Measurements from ENCODE around the gene ARID5B. TPM values are rescaled to one million over a fixed set of nuclear protein-coding genes. Genes with fewer than 3 reads are reported as not detected.

The ARID5B gene
- total and polyA plus RNA-seq, 2 donors (not counting 3 experiments of a cell fraction or from before 2014, with no cell fraction given), result 5.6 to 8.9 TPM

DNA sequence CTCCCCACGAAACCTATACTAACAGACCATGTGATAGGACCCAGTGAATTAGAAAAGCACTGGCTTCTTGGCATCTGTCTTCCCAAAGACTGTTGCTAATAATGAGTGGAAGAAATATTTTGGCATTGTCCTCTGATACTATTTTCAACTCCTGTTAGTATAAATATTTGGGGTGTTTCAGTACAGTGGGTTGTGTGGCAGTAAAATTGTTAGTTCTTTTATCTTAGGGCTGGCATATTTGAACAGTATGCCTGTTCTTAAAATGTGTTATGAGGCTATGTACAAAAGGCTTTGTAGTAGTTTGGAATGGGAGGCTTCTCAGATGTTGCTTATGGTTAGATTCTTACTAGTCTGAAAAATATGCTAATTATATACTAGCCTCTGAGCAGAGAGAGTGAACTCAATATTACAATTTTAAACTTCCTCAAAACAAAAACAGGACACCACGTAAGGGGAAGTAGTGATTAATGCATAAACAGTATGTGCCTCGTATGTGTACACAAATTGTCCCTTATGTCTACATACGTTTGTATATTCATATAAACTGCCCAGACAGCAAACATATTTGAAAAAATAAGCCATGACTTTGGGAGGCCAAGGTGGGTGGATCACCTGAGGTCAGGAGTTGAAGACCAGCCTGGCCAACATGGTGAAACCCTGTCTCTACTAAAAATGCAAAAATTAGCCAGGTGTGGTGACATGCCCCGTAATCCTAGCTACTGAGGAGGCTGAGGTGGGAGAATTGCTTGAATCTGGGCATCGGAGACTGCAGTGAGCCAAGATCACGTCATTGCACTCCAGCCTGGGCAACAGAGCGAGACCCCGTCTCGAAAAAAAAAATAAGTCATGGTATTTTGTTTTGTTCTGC lies 115.4 kb downstream of the ARID5B start:
- TF ChIP-seq FOS (IDR thresholded peaks at IDR 0.05; ENCODE audit: borderline replicate concordance, insufficient read depth, low read length) (no peak), POLR2A (IDR thresholded peaks at IDR 0.05; ENCODE audit: low read depth, low read length) (no peak), MYC (IDR thresholded peaks at IDR 0.05; ENCODE audit: low read depth, low read length) (no peak), POLR2AphosphoS5 (IDR thresholded peaks at IDR 0.05; ENCODE audit: insufficient read depth, low read depth, low read length) (no peak), GATA2 (IDR thresholded peaks at IDR 0.05; ENCODE audit: insufficient read depth, insufficient read length, low read depth, low read length) (no peak), JUN (IDR thresholded peaks at IDR 0.05; ENCODE audit: borderline replicate concordance, insufficient read depth, insufficient read length, low read depth) (no peak), EZH2 (IDR thresholded peaks at IDR 0.05; ENCODE audit: borderline replicate concordance, low read depth, low read length, severe bottlenecking) (no peak)
- TF ChIP-seq, protein P1, sequence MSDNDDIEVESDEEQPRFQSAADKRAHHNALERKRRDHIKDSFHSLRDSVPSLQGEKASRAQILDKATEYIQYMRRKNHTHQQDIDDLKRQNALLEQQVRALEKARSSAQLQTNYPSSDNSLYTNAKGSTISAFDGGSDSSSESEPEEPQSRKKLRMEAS (IDR thresholded peaks at IDR 0.05; ENCODE audit: insufficient read depth, insufficient read length), result no peak
- TF ChIP-seq, protein P2, sequence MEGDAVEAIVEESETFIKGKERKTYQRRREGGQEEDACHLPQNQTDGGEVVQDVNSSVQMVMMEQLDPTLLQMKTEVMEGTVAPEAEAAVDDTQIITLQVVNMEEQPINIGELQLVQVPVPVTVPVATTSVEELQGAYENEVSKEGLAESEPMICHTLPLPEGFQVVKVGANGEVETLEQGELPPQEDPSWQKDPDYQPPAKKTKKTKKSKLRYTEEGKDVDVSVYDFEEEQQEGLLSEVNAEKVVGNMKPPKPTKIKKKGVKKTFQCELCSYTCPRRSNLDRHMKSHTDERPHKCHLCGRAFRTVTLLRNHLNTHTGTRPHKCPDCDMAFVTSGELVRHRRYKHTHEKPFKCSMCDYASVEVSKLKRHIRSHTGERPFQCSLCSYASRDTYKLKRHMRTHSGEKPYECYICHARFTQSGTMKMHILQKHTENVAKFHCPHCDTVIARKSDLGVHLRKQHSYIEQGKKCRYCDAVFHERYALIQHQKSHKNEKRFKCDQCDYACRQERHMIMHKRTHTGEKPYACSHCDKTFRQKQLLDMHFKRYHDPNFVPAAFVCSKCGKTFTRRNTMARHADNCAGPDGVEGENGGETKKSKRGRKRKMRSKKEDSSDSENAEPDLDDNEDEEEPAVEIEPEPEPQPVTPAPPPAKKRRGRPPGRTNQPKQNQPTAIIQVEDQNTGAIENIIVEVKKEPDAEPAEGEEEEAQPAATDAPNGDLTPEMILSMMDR (IDR thresholded peaks at IDR 0.05; ENCODE audit: extremely low read depth in 1 of 2, insufficient read depth in 1 of 2, low read depth in 1 of 2, low read length in 2 of 2), result no peak
- CTCF ChIA-PET, result no interaction called here
- Histone ChIP-seq H3K27me3 (ENCODE audit: control insufficient read depth in 2 of 2, insufficient read depth in 2 of 2, low read length in 2 of 2) (no peaks in the 10 kb centered on the region), H3K9me3 (replicated peaks; ENCODE audit: control insufficient read depth, insufficient read depth, low read length) (no peaks in the 10 kb centered on the region), H3K79me2 (ENCODE audit: control insufficient read depth, insufficient read depth, low read length) (no peaks in the 10 kb centered on the region), H3K4me3 (replicated peaks in 1 of 3; ENCODE audit: insufficient read depth in 1 of 3, low read depth in 1 of 3, low read length in 3 of 3) (no peak overlapping the region), H3K9ac (replicated peaks; ENCODE audit: extremely low read depth, insufficient read depth, low read length) (no peak overlapping the region), H4K20me1 (replicated peaks; ENCODE audit: control insufficient read depth, extremely low read depth, insufficient read depth, low read length) (no peaks in the 10 kb centered on the region), H3K27ac (ENCODE audit: insufficient read depth, low read depth, low read length) (no peak overlapping the region), H3K4me1 (ENCODE audit: control insufficient read depth, extremely low read depth, insufficient read depth, low read length) (peaks cover 18% of the 10 kb centered on the region), H3K9me1 (replicated peaks; ENCODE audit: control insufficient read depth, extremely low read depth, insufficient read depth, low read length) (no peaks in the 10 kb centered on the region), H3K4me2 (ENCODE audit: insufficient read depth, low read length) (peak overlapping the region; percentile 33), H3K36me3 (ENCODE audit: control insufficient read depth in 2 of 2, extremely low read depth in 1 of 2, insufficient read depth in 2 of 2, low read length in 2 of 2) (no peaks in the 10 kb centered on the region), H2AFZ (ENCODE audit: low read depth, low read length) (peak overlapping the region; percentile 7)
- peak; percentile 36 for DNase-seq (ENCODE audit: low read depth, low spot score)
- peak; percentile 15 for FAIRE-seq
- dilution Hi-C loops (cut with MboI; ENCODE audit: extremely low pct_ligation_motif_present, low sequenced_read_pairs) (no loop called here), intact Hi-C loops (cut with micrococcal nuclease) (loop anchor here (5.0 kb wide), 1 partner anchor 115 kb away; the partner anchor contains the start of gene ARID5B)
- POLR2A ChIA-PET, result no interaction called here
- no TSS peak for BruUV-seq (replicated peaks)

All from endothelial cell of umbilical vein (primary cell).